ENCODE data around the gene CEP192.
"Not testable (repeated sequence)": the region's sequence is repeated elsewhere in the genome, so short reads cannot be mapped to it uniquely, and the experiment has no call there.

CEP192 gene

GRCh38 chr18:13032173-13032572 is 41.0 kb downstream of the CEP192 start:
- no peak for DNase-seq

GRCh38 chr18:13035249-13035914 is 44.2 kb downstream of the CEP192 start:
- DNase-seq = no peak

- no peak for DNase-seq
Observed at GRCh38 chr18:13036622-13037320, 45.6 kb downstream of the CEP192 start.

GRCh38 chr18:13039806-13040205 is 48.6 kb downstream of the CEP192 start:
- no peak for DNase-seq

- no peak for DNase-seq
Observed at GRCh38 chr18:13043066-13043465, 51.9 kb downstream of the CEP192 start.

- no peak for DNase-seq
Observed at GRCh38 chr18:13048061-13048595, 57.0 kb downstream of the CEP192 start.

GRCh38 chr18:13051159-13051558 is 60.0 kb downstream of the CEP192 start:
- DNase-seq = no peak

- DNase-seq = no peak
Observed at GRCh38 chr18:13051950-13052349, 60.8 kb downstream of the CEP192 start.

GRCh38 chr18:13054336-13054735 is 63.2 kb downstream of the CEP192 start:
- DNase-seq = no peak

GRCh38 chr18:13061630-13062189 is 70.5 kb downstream of the CEP192 start:
- no peak for DNase-seq

GRCh38 chr18:13067124-13067523 is 76.0 kb downstream of the CEP192 start:
- DNase-seq = no peak

GRCh38 chr18:13067966-13068365 is 76.8 kb downstream of the CEP192 start:
- DNase-seq = no peak

GRCh38 chr18:13070460-13070859 is 79.3 kb downstream of the CEP192 start:
- DNase-seq = no peak

GRCh38 chr18:13076886-13077285 is 85.7 kb downstream of the CEP192 start:
- DNase-seq = no peak

GRCh38 chr18:13077473-13077872 is 86.3 kb downstream of the CEP192 start:
- DNase-seq = no peak

- not testable (repeated sequence) for DNase-seq
Observed at GRCh38 chr18:13078065-13078464, 86.9 kb downstream of the CEP192 start.

GRCh38 chr18:13086906-13087305 is 95.7 kb downstream of the CEP192 start:
- DNase-seq = no peak

GRCh38 chr18:13095466-13095865 is 104.3 kb downstream of the CEP192 start:
- DNase-seq = no peak

- no peak for DNase-seq
Observed at GRCh38 chr18:13096232-13096631, 105.1 kb downstream of the CEP192 start.

- DNase-seq = no peak
Observed at GRCh38 chr18:13096719-13097118, 105.6 kb downstream of the CEP192 start.

GRCh38 chr18:13098104-13098503 is 106.9 kb downstream of the CEP192 start:
- DNase-seq = not testable (repeated sequence)

- DNase-seq = no peak
Observed at GRCh38 chr18:13099113-13099512, 108.0 kb downstream of the CEP192 start.

- no peak for DNase-seq
Observed at GRCh38 chr18:13100942-13101658, 109.9 kb downstream of the CEP192 start.

All from NCI-H446 (cell line).